HCEC 1CT (cell line): ENCODE measurements around the gene ENAH.

ENCODE experiments used
- DNase-seq: peaks from one replicate; pipeline ENCODE4 v3.0.0-alpha.2; 2017

Gene ENAH

GRCh38 chr1:225554216-225554812 lies 98.6 kb downstream of the ENAH start:
- DNase-seq: peak; percentile 47

GRCh38 chr1:225549821-225550220 lies 103.1 kb downstream of the ENAH start:
- DNase-seq: no peak

- DNase-seq: no peak
Measured at GRCh38 chr1:225548140-225548857, 104.6 kb downstream of the ENAH start.

GRCh38 chr1:225545649-225546048 lies 107.3 kb downstream of the ENAH start:
- DNase-seq: no peak

- no peak for DNase-seq
Measured at GRCh38 chr1:225544924-225545323, 108.0 kb downstream of the ENAH start.

DNA sequence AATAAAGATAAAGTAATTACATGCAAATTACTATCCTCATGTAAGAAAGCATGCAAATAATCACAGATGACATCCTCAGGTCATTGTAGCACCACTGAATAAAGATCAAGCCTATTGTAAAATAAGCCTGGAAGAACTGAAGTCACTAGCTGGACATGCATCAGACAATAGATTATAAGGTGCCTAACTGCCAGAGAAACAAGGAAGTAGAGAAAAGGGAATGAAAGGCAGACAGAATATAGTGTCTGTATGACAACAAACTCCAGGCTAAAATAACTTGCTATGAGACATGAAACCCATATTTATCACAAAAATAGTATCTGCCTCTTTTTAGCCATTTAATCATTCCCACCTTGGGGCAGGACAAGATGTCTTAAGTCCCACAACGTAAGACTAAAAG lies 108.7 kb downstream of the ENAH start:
- DNase-seq: no peak

DNA sequence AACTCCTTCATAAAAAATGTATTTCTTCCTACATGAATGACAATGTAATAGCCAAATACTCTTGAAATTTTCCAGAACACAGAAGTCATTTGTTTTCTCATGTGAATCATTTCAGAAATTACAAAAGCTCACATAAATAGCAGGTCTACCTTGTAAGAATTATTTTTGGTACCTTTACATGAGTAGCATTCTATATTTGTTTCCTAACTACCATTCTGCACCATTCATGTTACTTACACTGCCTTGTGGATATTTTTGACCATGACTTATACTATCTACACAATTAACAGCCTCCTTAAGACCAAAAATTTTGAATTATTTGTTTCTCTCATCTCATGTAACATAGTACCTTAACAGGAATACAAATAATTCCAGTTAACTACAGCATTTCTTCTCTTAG lies 109.6 kb downstream of the ENAH start:
- DNase-seq: no peak

DNA sequence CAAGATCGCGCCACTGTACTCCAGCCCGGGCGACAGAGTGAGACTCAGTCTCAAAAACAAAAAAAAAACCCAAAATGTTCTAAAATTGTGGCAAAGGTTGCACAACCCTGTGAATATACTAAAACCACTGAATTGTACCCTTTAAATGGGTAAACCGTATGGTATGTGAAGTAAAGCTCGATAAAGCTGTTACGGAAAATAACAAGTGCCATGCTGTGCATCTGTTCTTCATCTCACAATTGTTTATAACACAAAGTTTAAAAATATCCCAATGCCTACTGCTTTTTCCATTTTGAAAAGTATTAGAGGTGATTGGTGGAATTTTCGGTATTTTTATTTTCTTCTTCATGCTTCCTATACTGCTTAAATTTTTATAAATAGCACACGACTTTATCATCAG lies 111.5 kb downstream of the ENAH start:
- DNase-seq: no peak

DNA sequence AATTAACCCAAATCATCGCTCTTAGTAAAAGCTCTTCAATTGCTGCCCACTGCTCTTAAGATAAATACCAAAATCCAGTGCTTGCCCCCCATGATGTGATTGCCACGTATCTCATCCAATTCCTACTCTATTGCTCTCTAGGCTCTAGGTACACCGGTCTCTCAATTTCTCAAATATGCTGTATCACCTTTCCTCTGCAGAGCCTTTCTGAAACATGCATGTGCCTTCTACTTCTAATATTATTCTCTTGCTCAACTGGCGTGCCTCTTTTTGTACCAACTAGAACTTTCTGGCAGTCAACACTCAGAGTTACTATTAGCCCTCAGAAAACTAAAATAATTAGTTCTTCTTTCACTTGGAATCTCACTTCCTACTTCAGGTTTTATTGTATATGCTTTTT lies 113.3 kb downstream of the ENAH start:
- DNase-seq: no peak

GRCh38 chr1:225539069-225539468 lies 113.9 kb downstream of the ENAH start:
- no peak for DNase-seq

DNA sequence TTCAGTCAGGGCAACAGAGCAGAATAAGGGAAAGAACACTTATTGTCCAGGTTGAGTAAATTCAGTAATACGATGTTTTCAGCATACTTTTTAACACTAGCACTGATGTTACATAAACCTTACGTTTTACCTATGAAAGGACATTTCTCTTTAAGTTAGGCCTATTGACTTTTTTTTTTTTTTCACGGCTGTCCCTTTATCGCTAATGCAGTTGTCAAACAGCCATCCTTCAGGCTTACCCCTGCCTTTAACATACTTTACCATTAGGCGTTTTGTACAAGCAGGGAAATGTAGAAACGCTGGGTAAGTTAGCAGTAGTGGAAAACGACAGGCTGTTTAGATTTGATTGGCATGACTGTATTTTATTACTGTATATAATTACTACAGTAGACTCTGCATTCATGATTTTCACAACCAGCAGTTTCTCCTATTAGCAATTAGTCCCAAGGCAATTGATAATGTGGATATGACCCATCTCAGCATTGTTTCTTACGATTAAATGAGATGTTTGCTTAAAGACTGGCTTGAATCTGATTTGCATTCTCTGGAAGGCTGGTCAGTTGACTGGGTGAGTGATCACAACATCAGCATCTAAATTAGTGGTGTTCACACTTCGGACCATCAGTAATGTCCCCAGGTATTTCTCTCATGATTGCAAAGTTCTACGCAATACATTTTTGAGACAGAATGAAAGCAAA lies 115.2 kb downstream of the ENAH start:
- no peak for DNase-seq

- DNase-seq: no peak
Measured at GRCh38 chr1:225535280-225535679, 117.6 kb downstream of the ENAH start.

- no peak for DNase-seq
Measured at GRCh38 chr1:225534772-225535171, 118.2 kb downstream of the ENAH start.

- DNase-seq: no peak
Measured at GRCh38 chr1:225534135-225534534, 118.8 kb downstream of the ENAH start.

- DNase-seq: no peak
Measured at GRCh38 chr1:225533238-225533637, 119.7 kb downstream of the ENAH start.

DNA sequence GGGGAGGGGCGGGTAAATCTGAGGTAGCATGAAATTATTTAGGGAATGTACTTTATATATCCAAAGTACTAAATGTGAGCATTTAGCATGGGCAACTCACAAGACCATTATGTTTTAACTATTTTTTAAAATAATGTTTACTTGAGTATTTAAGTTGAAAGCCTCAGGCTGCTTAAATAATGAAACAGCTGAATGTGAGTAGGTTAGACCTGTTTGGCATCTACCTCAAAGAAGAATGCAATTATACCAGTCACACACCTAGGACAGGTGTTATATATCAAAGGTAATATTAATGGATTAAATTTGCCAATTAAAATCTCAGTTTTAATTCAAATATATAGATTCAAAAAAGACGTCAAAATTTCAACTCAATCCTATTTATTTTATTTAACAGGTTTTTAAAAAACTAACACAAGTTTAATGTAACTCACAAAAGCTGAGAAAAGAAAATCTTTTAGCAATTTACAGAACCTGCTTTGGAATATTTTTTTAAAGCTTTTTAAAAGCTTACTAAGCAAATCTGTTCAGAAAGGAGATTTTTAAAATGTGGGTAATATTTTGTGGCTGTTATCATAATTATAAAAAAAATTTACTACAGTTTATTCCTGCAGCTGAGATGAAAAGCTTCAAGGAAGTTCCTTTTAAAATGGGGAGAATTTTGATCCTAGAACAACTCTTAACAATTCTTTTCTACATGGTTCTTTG lies 120.5 kb downstream of the ENAH start:
- no peak for DNase-seq

DNA sequence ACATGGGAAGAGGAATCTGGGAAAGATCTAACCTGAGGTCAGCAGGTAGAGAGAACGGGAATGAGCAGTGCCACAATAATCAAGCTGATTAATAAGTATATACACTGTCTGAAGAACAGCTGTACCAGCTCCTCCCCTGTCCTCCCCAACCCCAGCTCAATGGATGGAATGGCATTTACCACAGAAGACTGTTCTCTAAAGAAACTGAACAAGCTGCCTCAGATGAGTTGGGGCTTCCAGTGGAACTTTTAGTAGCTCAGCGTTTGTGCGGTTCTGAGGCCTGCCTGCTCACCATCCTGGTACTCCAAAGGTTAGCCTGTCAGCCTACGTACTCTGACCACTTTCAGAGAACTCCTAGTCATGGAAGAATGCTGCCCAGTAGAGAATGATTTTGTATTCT lies 123.2 kb downstream of the ENAH start:
- no peak for DNase-seq

GRCh38 chr1:225527575-225527974 lies 125.3 kb downstream of the ENAH start:
- no peak for DNase-seq

DNA sequence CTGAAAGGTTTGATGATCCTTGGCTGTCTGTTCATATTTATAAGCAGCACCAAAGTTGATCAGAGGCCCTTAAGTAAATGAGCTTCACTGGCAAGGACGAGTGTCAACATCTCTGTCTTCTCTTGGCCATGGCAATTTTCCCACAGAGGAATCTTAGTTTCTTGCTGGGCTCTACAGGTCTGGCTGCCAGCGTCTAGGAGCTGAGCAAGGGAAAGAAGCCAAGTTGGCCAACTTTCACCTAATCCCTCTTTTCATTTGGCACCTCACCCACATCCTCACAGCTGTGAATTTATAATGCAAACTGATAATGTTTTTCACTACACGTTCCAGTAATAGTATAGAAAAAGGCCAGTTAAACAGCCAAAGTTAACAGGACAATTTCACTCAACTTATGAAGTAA lies 126.0 kb downstream of the ENAH start:
- no peak for DNase-seq

DNA sequence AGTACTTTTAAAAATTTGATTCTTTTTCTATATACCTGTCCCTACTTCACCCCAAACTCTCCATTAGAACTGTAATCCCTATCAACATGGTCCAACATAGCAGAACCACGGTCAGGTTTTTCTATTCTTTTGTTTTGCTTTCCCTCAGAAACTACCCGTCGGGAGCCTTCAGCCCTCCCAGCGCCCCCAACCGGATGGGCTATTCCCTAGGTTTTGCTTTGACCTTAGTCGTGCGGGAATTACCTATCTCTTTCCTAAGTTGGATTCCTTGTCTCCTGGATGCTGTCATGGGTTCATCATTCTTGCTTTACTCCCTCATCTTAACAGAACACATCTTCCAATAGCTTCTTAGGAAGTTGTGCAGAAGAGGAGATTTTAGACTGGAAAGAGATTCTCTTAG lies 127.5 kb downstream of the ENAH start:
- DNase-seq: no peak

GRCh38 chr1:225524570-225524969 lies 128.4 kb downstream of the ENAH start:
- DNase-seq: no peak

GRCh38 chr1:225523263-225523950 lies 129.5 kb downstream of the ENAH start:
- DNase-seq: no peak
